Measurements from ENCODE around the gene FSD1L. TPM values are rescaled to one million over a fixed set of nuclear protein-coding genes. Genes with fewer than 3 reads are reported as not detected.
A peak's percentile ranks its signal among the peaks of the same experiment; 100 is the strongest.

The FSD1L gene
- total RNA-seq, 2 experiments from 2014 or later = 0.38 to 0.56 TPM

- intact Hi-C loops (cut with DNase I, micrococcal nuclease) = loop anchor here (10.0 kb wide), 3 partner anchors 609 to 669 kb away; partner anchors contain the start of gene NIPSNAP3A (in 1 of the 2)
- DNase-seq (no peak), ATAC-seq (ENCODE audit: poor library complexity) (no peak)
- no peak overlapping the region for H3K4me3 ChIP-seq (ENCODE audit: low read length)
- H3K4me1 Mint-ChIP-seq (ENCODE audit: low read depth) = peaks cover 4% of the 10 kb centered on the region
- ChIA-PET CTCF (interaction anchor here (2.9 kb wide), 1 partner anchor 550 kb away, joined by 10 read pairs; no protein-coding TSS in a partner anchor), POLR2A (interaction anchor here (0.9 kb wide), 1 partner anchor 550 kb away, joined by 3 read pairs; no protein-coding TSS in a partner anchor)
- no peak overlapping the region for H3K27ac ChIP-seq (ENCODE audit: low read depth in 1 of 2, low read length in 2 of 2)
- peaks cover 3% of the 10 kb centered on the region for H3K4me1 ChIP-seq (ENCODE audit: insufficient read depth, low read length)
- H3K36me3 ChIP-seq (ENCODE audit: insufficient read depth, low read length) = no peaks in the 10 kb centered on the region
- peaks cover 5% of the 10 kb centered on the region for H3K9me3 Mint-ChIP-seq
- H3K27ac Mint-ChIP-seq = no peak overlapping the region
- H3K9me3 ChIP-seq (ENCODE audit: control insufficient read depth in 1 of 2, insufficient read depth in 1 of 2, low read length in 2 of 2) = peaks cover 4 to 19% of the 10 kb centered on the region in 2 experiments
- H3K4me3 Mint-ChIP-seq = no peak overlapping the region
- TF ChIP-seq CTCF (IDR thresholded peaks at IDR 0.05) = no peak
- peaks cover 57% of the 10 kb centered on the region for H3K27me3 Mint-ChIP-seq
- H3K27me3 ChIP-seq (ENCODE audit: control insufficient read depth in 1 of 2, insufficient read depth in 2 of 2, low read length in 2 of 2) = peaks cover 9 to 25% of the 10 kb centered on the region in 2 experiments
- H3K36me3 Mint-ChIP-seq (ENCODE audit: low read depth) = no peaks in the 10 kb centered on the region
These were observed 34.3 kb upstream of the FSD1L start for GRCh38 chr9:105413525-105413924.

DNA sequence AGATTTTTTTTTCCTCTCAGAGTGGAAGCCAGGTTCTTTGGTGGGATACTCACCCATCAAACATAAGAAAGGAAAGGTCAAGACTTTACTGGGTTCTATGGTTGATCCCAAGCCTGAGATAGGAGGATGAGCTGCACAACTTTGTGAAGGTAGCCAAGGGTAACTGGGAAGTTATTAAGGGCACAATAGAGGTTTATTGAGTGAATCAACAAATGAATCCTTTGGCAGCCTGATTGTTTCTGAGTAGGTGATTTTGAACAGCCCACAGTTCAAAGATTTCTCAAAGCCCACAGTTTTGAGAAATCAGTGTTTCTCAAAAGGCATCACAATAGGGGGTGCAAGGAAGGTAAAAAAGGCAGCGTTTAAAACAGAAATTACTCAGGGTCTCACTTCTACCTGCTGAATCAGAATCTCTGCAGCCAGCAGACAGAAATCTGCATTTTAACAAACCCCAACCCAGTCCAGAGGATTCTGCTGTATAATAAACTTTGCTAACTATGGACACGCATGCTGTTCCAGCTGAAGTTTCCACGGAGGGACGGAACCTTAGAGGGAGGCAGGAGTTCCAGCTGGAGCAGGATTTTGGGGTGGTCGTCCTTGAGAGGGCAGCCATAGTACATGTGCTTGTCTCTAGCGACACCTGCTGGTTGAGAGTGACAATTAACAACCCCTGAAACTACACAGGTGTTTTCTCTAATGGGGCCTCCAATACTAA lies 32.7 kb upstream of the FSD1L start:
- no peaks in the 10 kb centered on the region for H3K36me3 ChIP-seq (ENCODE audit: insufficient read depth, low read length)
- CTCF ChIA-PET = interaction anchor here (0.7 to 2.9 kb wide), 7 partner anchors 10 to 551 kb away, joined by 3 to 10 read pairs (median 3); no protein-coding TSS in a partner anchor
- no peak overlapping the region for H3K27ac Mint-ChIP-seq
- intact Hi-C loops (cut with DNase I, micrococcal nuclease) = loop anchor here (1.0 to 10.0 kb wide), 11 partner anchors 168 to 670 kb away; partner anchors contain the start of gene NIPSNAP3A (in 1 of the 2)
- H3K4me1 Mint-ChIP-seq (ENCODE audit: low read depth) = peaks cover 4% of the 10 kb centered on the region
- peaks cover 2% of the 10 kb centered on the region for H3K9me3 Mint-ChIP-seq
- TF ChIP-seq CTCF (IDR thresholded peaks at IDR 0.05) = peak; percentile 94
- no peak overlapping the region for H3K4me3 ChIP-seq (ENCODE audit: low read length)
- POLR2A ChIA-PET = no interaction called here
- peak; percentile 19 to 84 (median 48) for DNase-seq
- no peaks in the 10 kb centered on the region for H3K36me3 Mint-ChIP-seq (ENCODE audit: low read depth)
- peaks cover 3% of the 10 kb centered on the region for H3K4me1 ChIP-seq (ENCODE audit: insufficient read depth, low read length)
- H3K27ac ChIP-seq (ENCODE audit: low read depth in 1 of 2, low read length in 2 of 2) = no peak overlapping the region
- peaks cover 51% of the 10 kb centered on the region for H3K27me3 Mint-ChIP-seq
- peaks cover 9 to 19% of the 10 kb centered on the region in 2 experiments for H3K27me3 ChIP-seq (ENCODE audit: control insufficient read depth in 1 of 2, insufficient read depth in 2 of 2, low read length in 2 of 2)
- ATAC-seq (ENCODE audit: poor library complexity) = peak; percentile 86
- H3K9me3 ChIP-seq (ENCODE audit: control insufficient read depth in 1 of 2, insufficient read depth in 1 of 2, low read length in 2 of 2) = peaks cover 0 to 7% of the 10 kb centered on the region in 2 experiments
- H3K4me3 Mint-ChIP-seq = no peak overlapping the region

- no peak for TF ChIP-seq CTCF (IDR thresholded peaks at IDR 0.05)
- POLR2A ChIA-PET = no interaction called here
- DNase-seq (no peak), ATAC-seq (ENCODE audit: poor library complexity) (no peak)
- Mint-ChIP-seq H3K27me3 (peaks cover 45% of the 10 kb centered on the region), H3K27ac (no peak overlapping the region), H3K4me1 (ENCODE audit: low read depth) (peaks cover 4% of the 10 kb centered on the region), H3K4me3 (no peak overlapping the region), H3K9me3 (peaks cover 2% of the 10 kb centered on the region), H3K36me3 (ENCODE audit: low read depth) (no peaks in the 10 kb centered on the region)
- peaks cover 9 to 18% of the 10 kb centered on the region in 2 experiments for H3K27me3 ChIP-seq (ENCODE audit: control insufficient read depth in 1 of 2, insufficient read depth in 2 of 2, low read length in 2 of 2)
- CTCF ChIA-PET = interaction anchor here (0.7 to 2.9 kb wide), 8 partner anchors 10 to 552 kb away, joined by 3 to 10 read pairs (median 4); no protein-coding TSS in a partner anchor
- peaks cover 0 to 6% of the 10 kb centered on the region in 2 experiments for H3K9me3 ChIP-seq (ENCODE audit: control insufficient read depth in 1 of 2, insufficient read depth in 1 of 2, low read length in 2 of 2)
- peaks cover 3% of the 10 kb centered on the region for H3K4me1 ChIP-seq (ENCODE audit: insufficient read depth, low read length)
- H3K27ac ChIP-seq (ENCODE audit: low read depth in 1 of 2, low read length in 2 of 2) = no peak overlapping the region
- no peaks in the 10 kb centered on the region for H3K36me3 ChIP-seq (ENCODE audit: insufficient read depth, low read length)
- no peak overlapping the region for H3K4me3 ChIP-seq (ENCODE audit: low read length)
- intact Hi-C loops (cut with DNase I, micrococcal nuclease) = loop anchor here (1.0 to 10.0 kb wide), 11 partner anchors 168 to 671 kb away; partner anchors contain the start of gene NIPSNAP3A (in 1 of the 2)
These were observed 32.2 kb upstream of the FSD1L start for GRCh38 chr9:105415662-105415980.

All from CD4-positive, alpha-beta T cell (primary cell).